ENCODE data around the gene CHCHD3.
"Not testable (repeated sequence)": the region's sequence is repeated elsewhere in the genome, so short reads cannot be mapped to it uniquely, and the experiment has no call there.

- not testable (repeated sequence) for TF ChIP-seq TAF1, POLR2A, POLR2AphosphoS5, SPI1, POU2F2 (IDR thresholded peaks at IDR 0.05; ENCODE audit: low read depth, low read length)
These were observed 151.9 kb downstream of the CHCHD3 start for GRCh38 chr7:132929944-132930343.
